Activated T-cell treated with anti-CD3 and anti-CD28 coated beads for 24 hours (primary cell): Measurements from ENCODE around the gene SMARCD1.
"Not testable (repeated sequence)": the region's sequence is repeated elsewhere in the genome, so short reads cannot be mapped to it uniquely, and the experiment has no call there.

Experiments used
- DNase-seq: peaks from one replicate; pipeline ENCODE4 v3.0.0-alpha.2; 2020; ENCODE audit warnings: low read depth

SMARCD1 gene

DNA sequence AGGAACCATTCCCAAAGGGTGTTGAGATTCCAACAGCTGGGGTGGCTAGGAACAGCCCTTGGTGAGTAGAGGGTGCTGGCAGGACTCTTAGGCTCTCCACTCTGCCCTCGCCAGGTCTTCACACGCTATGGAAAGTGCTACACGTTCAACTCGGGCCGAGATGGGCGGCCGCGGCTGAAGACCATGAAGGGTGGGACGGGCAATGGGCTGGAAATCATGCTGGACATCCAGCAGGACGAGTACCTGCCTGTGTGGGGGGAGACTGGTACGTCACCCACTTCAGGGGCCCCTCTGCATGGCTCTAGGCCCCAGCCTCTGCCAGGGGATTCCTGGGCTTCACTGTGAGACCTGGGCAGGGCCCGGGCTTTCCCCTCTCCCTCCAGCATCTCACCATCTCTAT, 8.0 kb upstream of the SMARCD1 start:
- DNase-seq, result no peak

DNA sequence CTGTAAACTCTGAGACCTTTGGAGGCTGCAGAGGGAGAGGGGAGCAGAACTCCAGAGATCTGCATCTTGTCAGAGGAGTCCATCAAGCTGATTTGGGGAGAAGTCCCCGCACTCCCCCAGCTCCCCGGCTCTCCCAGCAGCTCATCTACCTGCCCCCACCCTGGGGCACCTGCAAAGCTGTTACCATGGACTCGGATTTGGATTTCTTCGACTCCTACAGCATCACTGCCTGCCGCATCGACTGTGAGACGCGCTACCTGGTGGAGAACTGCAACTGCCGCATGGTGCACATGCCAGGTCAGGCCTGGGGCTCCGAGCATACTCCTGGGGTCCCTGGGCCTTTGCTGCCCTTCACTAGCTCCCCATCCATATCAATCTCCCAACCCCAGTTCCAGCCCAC, 6.9 kb upstream of the SMARCD1 start:
- no peak for DNase-seq

GRCh38 chr12:50079771-50080170, 5.4 kb upstream of the SMARCD1 start:
- no peak for DNase-seq

- no peak for DNase-seq
Observed at GRCh38 chr12:50081096-50081808, 3.9 kb upstream of the SMARCD1 start.

DNA sequence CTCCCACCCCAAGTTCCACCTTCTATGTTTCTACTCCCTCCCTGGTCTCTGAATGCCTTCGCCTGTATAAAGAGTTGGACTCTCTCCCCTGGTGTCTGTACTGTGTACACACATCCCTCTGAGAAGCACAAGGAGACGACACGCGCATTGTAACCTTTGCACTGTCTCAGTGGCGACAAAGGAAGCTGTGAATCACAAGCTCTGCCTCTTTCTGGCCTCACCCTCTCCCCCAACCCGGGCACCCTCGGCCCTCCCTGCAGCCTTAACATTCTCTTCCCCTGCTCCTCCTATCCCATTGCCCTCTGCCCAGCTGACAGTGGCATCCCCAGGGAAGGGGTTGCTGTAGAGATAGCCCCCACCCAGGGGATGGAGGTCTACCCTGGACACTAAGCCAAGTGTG, 2.5 kb upstream of the SMARCD1 start:
- DNase-seq, result no peak

GRCh38 chr12:50083301-50083700, 1.8 kb upstream of the SMARCD1 start:
- no peak for DNase-seq

GRCh38 chr12:50084409-50084774, 750 bp upstream of the SMARCD1 start:
- DNase-seq, result not testable (repeated sequence)

- DNase-seq, result no peak
Observed at GRCh38 chr12:50085615-50086072, 502 bp downstream of the SMARCD1 start.

DNA sequence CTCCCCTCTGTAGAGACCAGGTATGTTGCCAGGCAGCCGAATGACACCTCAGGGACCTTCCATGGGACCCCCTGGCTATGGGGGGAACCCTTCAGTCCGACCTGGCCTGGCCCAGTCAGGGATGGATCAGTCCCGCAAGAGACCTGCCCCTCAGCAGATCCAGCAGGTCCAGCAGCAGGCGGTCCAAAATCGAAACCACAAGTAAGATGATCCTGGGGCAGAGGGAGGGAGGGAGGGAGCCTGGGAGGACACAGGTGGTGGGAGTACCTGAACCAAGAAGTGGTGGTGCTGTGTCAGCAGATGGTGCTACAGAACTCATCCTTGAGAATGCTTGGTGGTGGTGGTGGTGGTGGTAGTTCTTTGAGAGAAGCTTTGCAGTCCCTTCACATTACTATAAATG, 1.0 kb downstream of the SMARCD1 start:
- DNase-seq, result no peak

DNA sequence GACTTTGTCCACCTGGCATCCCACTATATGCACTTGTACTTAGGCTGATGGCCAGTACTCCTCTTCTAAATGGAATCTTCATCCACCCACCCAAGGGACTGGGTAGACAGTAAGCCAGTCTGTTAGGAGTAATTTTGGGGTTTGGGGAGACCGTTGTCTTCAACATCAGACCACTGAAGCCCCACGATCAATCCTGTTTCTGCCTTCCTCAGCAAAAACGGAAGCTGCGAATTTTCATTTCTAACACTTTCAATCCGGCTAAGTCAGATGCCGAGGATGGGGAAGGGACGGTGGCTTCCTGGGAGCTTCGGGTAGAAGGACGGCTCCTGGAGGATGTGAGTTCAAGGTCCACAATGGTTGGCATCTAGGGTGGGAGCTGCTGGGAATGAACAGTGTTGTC, 2.0 kb downstream of the SMARCD1 start:
- DNase-seq, result no peak

- DNase-seq, result no peak
Observed at GRCh38 chr12:50087995-50088394, 2.9 kb downstream of the SMARCD1 start.

DNA sequence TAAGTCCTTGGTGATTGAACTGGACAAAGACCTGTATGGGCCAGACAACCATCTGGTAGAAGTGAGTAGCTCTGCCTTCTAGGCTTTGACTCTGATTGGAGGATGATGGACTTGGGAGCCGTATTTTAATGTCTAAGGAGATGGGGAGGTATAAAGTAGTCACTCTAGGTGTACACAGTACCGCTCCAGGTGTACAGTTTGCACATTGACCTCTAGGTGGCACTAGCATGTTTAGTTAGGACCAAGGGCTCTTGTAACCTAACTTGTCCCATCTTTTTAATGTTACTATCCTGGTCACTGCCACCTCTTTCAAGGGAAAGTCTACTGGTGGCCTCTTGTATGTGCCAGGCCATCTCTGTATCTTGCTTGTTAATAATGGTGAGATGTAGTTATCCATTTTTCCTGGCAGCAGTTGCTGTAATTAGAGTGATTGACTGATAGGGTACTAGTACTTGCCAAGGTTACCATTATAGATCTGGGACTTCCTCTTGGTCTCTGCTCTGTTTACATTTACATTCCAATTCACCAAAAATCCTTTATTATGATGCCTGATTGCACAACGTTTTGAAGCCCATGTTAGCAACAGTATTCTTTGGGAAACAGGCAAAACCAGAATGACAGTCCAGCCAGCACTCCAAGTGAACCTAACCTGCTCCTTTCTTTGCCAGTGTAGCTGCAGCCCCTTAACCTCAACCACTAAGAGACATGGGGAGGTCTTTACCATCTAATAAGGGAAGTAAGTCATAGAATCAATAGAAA, 3.6 kb downstream of the SMARCD1 start:
- DNase-seq, result peak; percentile 56

- no peak for DNase-seq
Observed at GRCh38 chr12:50089730-50090129, 4.6 kb downstream of the SMARCD1 start.

DNA sequence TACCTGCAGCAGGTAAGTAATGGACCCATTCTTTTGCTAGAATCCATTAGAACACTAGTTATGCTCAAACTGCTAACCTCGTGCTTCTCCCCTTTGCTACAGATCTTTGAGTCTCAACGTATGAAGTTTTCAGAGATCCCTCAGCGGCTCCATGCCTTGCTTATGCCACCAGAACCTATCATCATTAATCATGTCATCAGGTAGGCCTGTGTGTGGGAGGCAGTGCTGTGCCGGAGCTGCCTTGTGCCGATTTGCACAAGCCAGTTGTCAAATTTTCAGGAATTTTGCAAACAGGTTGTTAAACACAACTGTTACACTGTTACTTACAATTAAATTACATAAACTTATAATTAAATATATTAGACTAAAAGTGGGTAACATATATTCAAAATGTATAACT, 5.2 kb downstream of the SMARCD1 start:
- no peak for DNase-seq

DNA sequence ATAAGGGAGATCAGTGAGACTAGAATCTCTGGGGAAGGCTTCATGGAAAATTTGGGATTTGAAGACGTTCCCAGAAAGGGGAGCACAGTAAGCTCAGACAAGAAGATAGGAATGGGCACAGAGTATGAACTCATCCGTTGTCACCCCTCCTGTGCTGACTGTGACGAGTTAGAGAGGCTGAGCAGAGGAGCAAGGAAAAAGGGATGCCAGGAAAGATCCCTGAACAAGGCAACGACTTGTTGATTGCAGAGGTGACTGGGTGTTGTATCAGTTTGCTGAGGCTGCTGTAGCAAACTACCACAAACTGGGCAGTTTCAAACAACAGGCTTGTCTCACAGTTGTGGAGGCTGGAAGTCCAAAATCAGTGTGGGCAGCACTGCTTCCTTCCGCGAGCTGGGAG, 12.8 kb downstream of the SMARCD1 start:
- no peak for DNase-seq

GRCh38 chr12:50099302-50100008, 14.3 kb downstream of the SMARCD1 start:
- DNase-seq, result no peak

DNA sequence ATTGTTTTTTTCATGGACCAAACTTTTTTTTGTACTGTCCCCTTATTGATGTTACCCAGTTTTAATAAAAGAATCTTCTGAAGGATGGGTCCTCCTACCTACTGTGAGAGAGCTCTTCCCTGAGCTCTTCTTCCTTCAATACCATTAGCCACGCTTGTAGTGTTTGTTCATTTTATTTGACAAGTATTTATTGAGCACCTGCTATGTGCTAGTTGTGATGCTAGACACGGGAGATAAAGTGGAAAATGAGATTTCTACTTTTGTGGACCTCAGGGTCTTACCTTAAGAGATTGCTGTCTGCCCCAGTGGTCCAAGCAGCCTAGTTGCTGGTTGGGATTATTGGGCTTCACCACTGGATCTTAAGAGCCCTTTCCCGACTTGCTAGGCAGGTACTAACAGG, 15.4 kb downstream of the SMARCD1 start:
- DNase-seq, result no peak

GRCh38 chr12:50101663-50102062, 16.5 kb downstream of the SMARCD1 start:
- no peak for DNase-seq

DNA sequence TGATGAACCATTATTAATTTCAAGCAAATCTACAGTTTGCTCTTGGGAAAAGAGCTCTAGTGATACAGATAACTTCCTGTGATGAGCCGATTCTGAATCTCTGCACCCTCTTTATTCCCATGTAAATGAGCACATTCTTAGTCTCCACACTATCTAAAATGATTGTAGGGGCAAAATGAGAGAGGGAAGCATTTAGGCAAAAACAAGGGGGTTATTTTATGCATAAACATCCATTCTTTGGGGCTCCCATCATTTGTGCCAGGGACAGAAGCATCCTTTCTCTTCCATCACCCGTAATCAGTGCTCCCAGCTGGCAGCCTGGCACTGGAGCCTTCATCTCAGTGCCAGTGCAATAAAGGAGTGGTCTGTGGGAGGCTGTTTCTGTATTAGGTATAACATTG, 17.0 kb downstream of the SMARCD1 start:
- no peak for DNase-seq

- no peak for DNase-seq
Observed at GRCh38 chr12:50102646-50103309, 17.6 kb downstream of the SMARCD1 start.

DNA sequence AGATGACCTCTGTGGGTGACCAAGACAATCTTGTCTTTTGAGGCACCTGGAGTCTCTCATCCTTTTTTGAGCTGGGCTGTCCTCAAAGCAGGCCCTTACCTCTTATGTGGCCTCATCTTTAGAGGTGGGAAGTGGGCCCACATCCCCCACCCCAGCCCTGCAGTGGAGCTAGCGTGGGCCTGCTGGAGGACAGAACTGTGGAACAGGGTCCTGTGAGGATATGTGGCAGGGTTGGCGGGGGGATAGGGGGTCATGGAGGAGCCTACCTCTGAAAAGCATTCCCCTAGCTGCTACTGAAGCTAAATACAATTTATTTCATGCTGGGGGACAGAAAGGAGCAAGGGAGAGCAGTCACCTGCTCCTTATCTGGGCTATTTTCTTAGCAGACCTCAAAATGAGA, 18.2 kb downstream of the SMARCD1 start:
- no peak for DNase-seq

DNA sequence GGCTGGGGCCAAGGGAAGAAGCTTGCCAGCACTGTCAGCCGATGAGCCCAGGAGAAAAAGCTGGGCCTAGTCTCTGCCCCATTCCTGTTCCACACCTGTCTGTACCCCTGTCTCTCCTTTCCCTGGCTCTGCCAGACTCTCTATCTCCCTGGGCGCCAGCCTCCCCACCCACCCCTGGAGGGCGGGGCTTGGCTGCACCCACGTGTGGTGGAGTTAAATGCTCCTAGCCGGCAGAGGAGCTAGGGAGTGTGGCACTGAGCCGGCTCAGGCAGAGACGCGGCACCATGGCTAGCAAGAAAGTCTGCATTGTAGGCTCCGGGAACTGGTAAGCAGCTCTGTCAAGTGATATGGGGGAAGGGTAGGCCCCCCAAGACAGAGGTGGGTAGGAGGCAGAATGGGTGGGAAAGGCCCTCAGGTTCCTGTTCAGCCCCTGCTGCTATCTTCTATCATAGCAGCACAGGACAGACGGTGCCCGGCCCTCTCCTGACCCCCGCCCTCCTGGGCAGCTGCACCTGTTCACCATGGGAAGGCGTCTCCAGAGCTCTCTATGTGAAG, 18.7 kb downstream of the SMARCD1 start, which contains the start of gene GPD1:
GPD1 (plus strand) TSS at position 242 of the 555 bp plus-strand sequence; CDS start at position 285, 43 bp downstream.
- peak; percentile 19 for DNase-seq
